ENCODE data around the gene NIPA2.

DNA sequence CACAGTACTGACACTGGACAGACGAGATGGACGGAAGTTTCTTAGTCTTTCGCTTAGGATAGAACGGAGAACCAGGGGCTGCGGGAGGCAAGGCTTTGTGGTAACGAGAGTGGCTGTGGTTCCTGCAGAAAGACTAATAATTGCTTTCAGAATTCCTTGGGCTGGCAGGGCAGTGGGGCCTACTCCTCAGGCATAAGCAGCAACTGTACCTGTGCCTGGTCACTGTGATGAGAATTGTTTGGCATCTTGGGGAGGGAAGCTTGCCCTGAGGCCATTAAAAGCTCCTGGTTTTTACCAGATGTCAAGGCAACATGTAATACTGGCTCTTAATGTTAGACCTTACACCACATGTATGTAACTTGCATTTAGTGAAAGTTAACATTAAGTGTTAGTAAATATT, 7.6 kb downstream of the NIPA2 start:
- TF ChIP-seq, protein P1, sequence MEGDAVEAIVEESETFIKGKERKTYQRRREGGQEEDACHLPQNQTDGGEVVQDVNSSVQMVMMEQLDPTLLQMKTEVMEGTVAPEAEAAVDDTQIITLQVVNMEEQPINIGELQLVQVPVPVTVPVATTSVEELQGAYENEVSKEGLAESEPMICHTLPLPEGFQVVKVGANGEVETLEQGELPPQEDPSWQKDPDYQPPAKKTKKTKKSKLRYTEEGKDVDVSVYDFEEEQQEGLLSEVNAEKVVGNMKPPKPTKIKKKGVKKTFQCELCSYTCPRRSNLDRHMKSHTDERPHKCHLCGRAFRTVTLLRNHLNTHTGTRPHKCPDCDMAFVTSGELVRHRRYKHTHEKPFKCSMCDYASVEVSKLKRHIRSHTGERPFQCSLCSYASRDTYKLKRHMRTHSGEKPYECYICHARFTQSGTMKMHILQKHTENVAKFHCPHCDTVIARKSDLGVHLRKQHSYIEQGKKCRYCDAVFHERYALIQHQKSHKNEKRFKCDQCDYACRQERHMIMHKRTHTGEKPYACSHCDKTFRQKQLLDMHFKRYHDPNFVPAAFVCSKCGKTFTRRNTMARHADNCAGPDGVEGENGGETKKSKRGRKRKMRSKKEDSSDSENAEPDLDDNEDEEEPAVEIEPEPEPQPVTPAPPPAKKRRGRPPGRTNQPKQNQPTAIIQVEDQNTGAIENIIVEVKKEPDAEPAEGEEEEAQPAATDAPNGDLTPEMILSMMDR (IDR thresholded peaks at IDR 0.05; ENCODE audit: low read depth, low read length, missing input control): no peak
- no peak for TF ChIP-seq MAX (IDR thresholded peaks at IDR 0.05)
- no peak for TF ChIP-seq REST (IDR thresholded peaks at IDR 0.05)
- no peak for TF ChIP-seq GABPA (IDR thresholded peaks at IDR 0.05 in 1 of 2, conservative IDR thresholded peaks at IDR 0.05 in 1 of 2)
- TF ChIP-seq RAD21 (IDR thresholded peaks at IDR 0.05): no peak
- no peak for TF ChIP-seq YY1 (IDR thresholded peaks at IDR 0.05)
- TF ChIP-seq RXRA (IDR thresholded peaks at IDR 0.05): no peak
- no peak for TF ChIP-seq EGR1 (IDR thresholded peaks at IDR 0.05; ENCODE audit: low read depth in 2 of 2)
- TF ChIP-seq SP1 (IDR thresholded peaks at IDR 0.05): no peak
- no peak for TF ChIP-seq JUND (IDR thresholded peaks at IDR 0.05)
- TF ChIP-seq TAF1 (conservative IDR thresholded peaks at IDR 0.05): no peak
- TF ChIP-seq FOXA1 (IDR thresholded peaks at IDR 0.05): no peak
- TF ChIP-seq, protein P2, sequence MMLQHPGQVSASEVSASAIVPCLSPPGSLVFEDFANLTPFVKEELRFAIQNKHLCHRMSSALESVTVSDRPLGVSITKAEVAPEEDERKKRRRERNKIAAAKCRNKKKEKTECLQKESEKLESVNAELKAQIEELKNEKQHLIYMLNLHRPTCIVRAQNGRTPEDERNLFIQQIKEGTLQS (IDR thresholded peaks at IDR 0.05): no peak
